Lower leg skin (tissue), 3 donors: ENCODE data around the gene GRSF1.
"Not testable (repeated sequence)": the region's sequence is repeated elsewhere in the genome, so short reads cannot be mapped to it uniquely, and the experiment has no call there.

ENCODE experiments used
- POLR2A ChIP-seq, 2 donors: fragments of 450-650 bp; IDR thresholded peaks; one replicate each; pipeline ENCODE4 v1.6.1; 2016 to 2017; ENCODE audit warnings: antibody characterized with exemption in 2 of 2, mild to moderate bottlenecking in 1 of 2, moderate library complexity in 1 of 2
- TF ChIP-seq, protein P1 (sequence below), 3 donors: fragments of 450-650 bp; IDR thresholded peaks; one replicate each; pipeline ENCODE4 v1.5.1; 2016; ENCODE audit warnings: antibody characterized with exemption in 3 of 3, mild to moderate bottlenecking in 3 of 3, moderate library complexity in 2 of 3

DNA sequence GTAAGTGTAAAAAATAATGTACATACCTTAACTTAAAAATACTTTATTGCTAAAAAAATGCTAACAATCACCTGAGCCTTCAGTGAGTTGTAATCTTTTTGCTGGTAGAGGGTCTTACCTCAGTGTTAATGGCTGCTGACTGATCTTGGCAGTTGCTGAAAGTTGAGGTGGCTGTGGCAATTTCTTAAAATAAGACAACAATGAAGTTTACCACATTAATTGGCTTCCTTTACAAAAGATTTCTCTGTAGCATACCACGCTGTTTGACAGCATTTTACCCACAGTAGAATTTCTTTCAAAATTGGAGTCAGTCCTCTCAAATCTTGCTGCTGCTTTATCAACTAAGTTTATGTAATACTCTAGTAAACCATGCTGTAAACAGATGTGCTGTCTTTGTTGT lies 70.3 kb downstream of the GRSF1 start:
- TF ChIP-seq, protein P1, sequence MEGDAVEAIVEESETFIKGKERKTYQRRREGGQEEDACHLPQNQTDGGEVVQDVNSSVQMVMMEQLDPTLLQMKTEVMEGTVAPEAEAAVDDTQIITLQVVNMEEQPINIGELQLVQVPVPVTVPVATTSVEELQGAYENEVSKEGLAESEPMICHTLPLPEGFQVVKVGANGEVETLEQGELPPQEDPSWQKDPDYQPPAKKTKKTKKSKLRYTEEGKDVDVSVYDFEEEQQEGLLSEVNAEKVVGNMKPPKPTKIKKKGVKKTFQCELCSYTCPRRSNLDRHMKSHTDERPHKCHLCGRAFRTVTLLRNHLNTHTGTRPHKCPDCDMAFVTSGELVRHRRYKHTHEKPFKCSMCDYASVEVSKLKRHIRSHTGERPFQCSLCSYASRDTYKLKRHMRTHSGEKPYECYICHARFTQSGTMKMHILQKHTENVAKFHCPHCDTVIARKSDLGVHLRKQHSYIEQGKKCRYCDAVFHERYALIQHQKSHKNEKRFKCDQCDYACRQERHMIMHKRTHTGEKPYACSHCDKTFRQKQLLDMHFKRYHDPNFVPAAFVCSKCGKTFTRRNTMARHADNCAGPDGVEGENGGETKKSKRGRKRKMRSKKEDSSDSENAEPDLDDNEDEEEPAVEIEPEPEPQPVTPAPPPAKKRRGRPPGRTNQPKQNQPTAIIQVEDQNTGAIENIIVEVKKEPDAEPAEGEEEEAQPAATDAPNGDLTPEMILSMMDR (IDR thresholded peaks at IDR 0.05), result not testable (repeated sequence)
- TF ChIP-seq POLR2A (IDR thresholded peaks at IDR 0.05), result not testable (repeated sequence)
